Measurements from ENCODE around the gene FKBP5.

DNA sequence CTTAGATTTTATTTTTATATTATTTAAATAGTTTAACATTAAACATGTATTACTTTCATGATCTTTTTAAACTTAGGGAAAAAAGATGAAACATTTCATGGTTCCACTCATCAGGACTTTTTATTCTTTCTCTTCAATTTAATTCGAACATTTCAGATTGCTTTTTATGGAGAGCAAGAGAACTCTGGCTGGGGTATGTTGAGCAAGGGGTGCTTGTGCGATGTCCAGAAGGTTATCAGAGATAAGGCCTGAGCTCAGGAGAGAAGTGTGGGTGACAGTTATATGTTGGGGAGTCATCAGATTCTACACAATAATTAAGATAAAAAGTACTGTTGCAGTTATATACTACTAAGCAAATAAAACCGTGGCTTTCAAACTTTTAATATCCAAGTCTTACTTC is 37.5 kb downstream of the FKBP5 start:
- TF ChIP-seq, protein P1, sequence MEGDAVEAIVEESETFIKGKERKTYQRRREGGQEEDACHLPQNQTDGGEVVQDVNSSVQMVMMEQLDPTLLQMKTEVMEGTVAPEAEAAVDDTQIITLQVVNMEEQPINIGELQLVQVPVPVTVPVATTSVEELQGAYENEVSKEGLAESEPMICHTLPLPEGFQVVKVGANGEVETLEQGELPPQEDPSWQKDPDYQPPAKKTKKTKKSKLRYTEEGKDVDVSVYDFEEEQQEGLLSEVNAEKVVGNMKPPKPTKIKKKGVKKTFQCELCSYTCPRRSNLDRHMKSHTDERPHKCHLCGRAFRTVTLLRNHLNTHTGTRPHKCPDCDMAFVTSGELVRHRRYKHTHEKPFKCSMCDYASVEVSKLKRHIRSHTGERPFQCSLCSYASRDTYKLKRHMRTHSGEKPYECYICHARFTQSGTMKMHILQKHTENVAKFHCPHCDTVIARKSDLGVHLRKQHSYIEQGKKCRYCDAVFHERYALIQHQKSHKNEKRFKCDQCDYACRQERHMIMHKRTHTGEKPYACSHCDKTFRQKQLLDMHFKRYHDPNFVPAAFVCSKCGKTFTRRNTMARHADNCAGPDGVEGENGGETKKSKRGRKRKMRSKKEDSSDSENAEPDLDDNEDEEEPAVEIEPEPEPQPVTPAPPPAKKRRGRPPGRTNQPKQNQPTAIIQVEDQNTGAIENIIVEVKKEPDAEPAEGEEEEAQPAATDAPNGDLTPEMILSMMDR (IDR thresholded peaks at IDR 0.05): no peak
- TF ChIP-seq POLR2A (IDR thresholded peaks at IDR 0.05): no peak
